Activated naive CD8-positive, alpha-beta T cell treated with anti-CD3 and anti-CD28 coated beads, Interleukin-2, amount 50 U/mL, for 24 hours (primary cell): ENCODE results near the gene BBS12.

ENCODE experiments used
- ATAC-seq: fragments of 150-1000 bp; cut with Tn5 transposase; one replicate; pipeline ENCODE4 v1.10.0; 2021
- DNase-seq: peaks from one replicate; pipeline ENCODE4 v3.0.0; 2021
- H3K27ac Mint-ChIP-seq: one replicate; pipeline ENCODE4 v1.8.0; 2021; ENCODE audit warnings: mild to moderate bottlenecking, mixed read lengths
- H3K27me3 Mint-ChIP-seq: one replicate; pipeline ENCODE4 v1.8.0; 2021; ENCODE audit warnings: mixed read lengths
- H3K36me3 Mint-ChIP-seq: one replicate; pipeline ENCODE4 v1.8.0; 2021; ENCODE audit warnings: low read depth, mixed read lengths
- H3K4me1 Mint-ChIP-seq: one replicate; pipeline ENCODE4 v1.8.0; 2021; ENCODE audit warnings: mixed read lengths
- H3K4me3 Mint-ChIP-seq: one replicate; pipeline ENCODE4 v1.8.0; 2021; ENCODE audit warnings: mild to moderate bottlenecking, moderate library complexity, mixed read lengths
- H3K9me3 Mint-ChIP-seq: one replicate; pipeline ENCODE4 v1.8.0; 2021; ENCODE audit warnings: mixed read lengths

The BBS12 gene

GRCh38 chr4:122765692-122766352 lies 33.3 kb downstream of the BBS12 start:
- Mint-ChIP-seq H3K4me1 (peaks cover 30% of the 10 kb centered on the region), H3K36me3 (no peaks in the 10 kb centered on the region), H3K27ac (no peak overlapping the region), H3K27me3 (peaks cover 3% of the 10 kb centered on the region), H3K9me3 (no peaks in the 10 kb centered on the region), H3K4me3 (no peak overlapping the region)
- ATAC-seq, result no peak
- no peak for DNase-seq

GRCh38 chr4:122766353-122766705 lies 33.8 kb downstream of the BBS12 start:
- no peak for ATAC-seq
- Mint-ChIP-seq H3K4me3 (no peak overlapping the region), H3K9me3 (no peaks in the 10 kb centered on the region), H3K27ac (no peak overlapping the region), H3K36me3 (no peaks in the 10 kb centered on the region), H3K4me1 (peaks cover 28% of the 10 kb centered on the region), H3K27me3 (peaks cover under 1% of the 10 kb centered on the region)
- DNase-seq, result no peak

GRCh38 chr4:122766950-122767349 lies 34.4 kb downstream of the BBS12 start:
- ATAC-seq (no peak), DNase-seq (no peak)
- no peak overlapping the region for H3K27ac Mint-ChIP-seq
- no peaks in the 10 kb centered on the region for H3K36me3 Mint-ChIP-seq
- no peak overlapping the region for H3K4me3 Mint-ChIP-seq
- H3K4me1 Mint-ChIP-seq, result peaks cover 26% of the 10 kb centered on the region
- H3K9me3 Mint-ChIP-seq, result no peaks in the 10 kb centered on the region
- no peaks in the 10 kb centered on the region for H3K27me3 Mint-ChIP-seq

- no peak overlapping the region for H3K27ac Mint-ChIP-seq
- no peaks in the 10 kb centered on the region for H3K27me3 Mint-ChIP-seq
- DNase-seq, result no peak
- ATAC-seq, result no peak
- H3K4me1 Mint-ChIP-seq, result no peaks in the 10 kb centered on the region
- H3K9me3 Mint-ChIP-seq, result no peaks in the 10 kb centered on the region
- H3K36me3 Mint-ChIP-seq, result no peaks in the 10 kb centered on the region
- H3K4me3 Mint-ChIP-seq, result no peak overlapping the region
Measured at GRCh38 chr4:122771724-122772123, 39.2 kb downstream of the BBS12 start.

GRCh38 chr4:122772311-122772710 lies 39.8 kb downstream of the BBS12 start:
- DNase-seq (no peak), ATAC-seq (no peak)
- H3K27ac Mint-ChIP-seq, result no peak overlapping the region
- H3K4me1 Mint-ChIP-seq, result no peaks in the 10 kb centered on the region
- H3K4me3 Mint-ChIP-seq, result no peak overlapping the region
- H3K27me3 Mint-ChIP-seq, result no peaks in the 10 kb centered on the region
- H3K36me3 Mint-ChIP-seq, result no peaks in the 10 kb centered on the region
- H3K9me3 Mint-ChIP-seq, result no peaks in the 10 kb centered on the region

- no peaks in the 10 kb centered on the region for H3K9me3 Mint-ChIP-seq
- H3K4me1 Mint-ChIP-seq, result no peaks in the 10 kb centered on the region
- DNase-seq, result no peak
- ATAC-seq, result no peak
- H3K27ac Mint-ChIP-seq, result no peak overlapping the region
- no peaks in the 10 kb centered on the region for H3K27me3 Mint-ChIP-seq
- H3K4me3 Mint-ChIP-seq, result no peak overlapping the region
- no peaks in the 10 kb centered on the region for H3K36me3 Mint-ChIP-seq
Measured at GRCh38 chr4:122772986-122773385, 40.5 kb downstream of the BBS12 start.

- Mint-ChIP-seq H3K4me1 (no peaks in the 10 kb centered on the region), H3K27me3 (no peaks in the 10 kb centered on the region), H3K36me3 (no peaks in the 10 kb centered on the region), H3K4me3 (no peak overlapping the region), H3K9me3 (no peaks in the 10 kb centered on the region), H3K27ac (no peak overlapping the region)
- DNase-seq (no peak), ATAC-seq (no peak)
Measured at GRCh38 chr4:122775039-122775438, 42.5 kb downstream of the BBS12 start.

GRCh38 chr4:122775987-122776836 lies 43.7 kb downstream of the BBS12 start:
- Mint-ChIP-seq H3K36me3 (no peaks in the 10 kb centered on the region), H3K27ac (no peak overlapping the region), H3K4me1 (no peaks in the 10 kb centered on the region), H3K27me3 (no peaks in the 10 kb centered on the region), H3K4me3 (no peak overlapping the region), H3K9me3 (no peaks in the 10 kb centered on the region)
- ATAC-seq (no peak), DNase-seq (no peak)

GRCh38 chr4:122776916-122777315 lies 44.4 kb downstream of the BBS12 start:
- Mint-ChIP-seq H3K4me1 (no peaks in the 10 kb centered on the region), H3K27me3 (peaks cover 4% of the 10 kb centered on the region), H3K27ac (no peak overlapping the region), H3K9me3 (no peaks in the 10 kb centered on the region), H3K36me3 (no peaks in the 10 kb centered on the region), H3K4me3 (no peak overlapping the region)
- no peak for DNase-seq
- no peak for ATAC-seq

- no peak for ATAC-seq
- H3K27ac Mint-ChIP-seq, result no peak overlapping the region
- no peaks in the 10 kb centered on the region for H3K9me3 Mint-ChIP-seq
- no peaks in the 10 kb centered on the region for H3K36me3 Mint-ChIP-seq
- DNase-seq, result no peak
- no peak overlapping the region for H3K4me3 Mint-ChIP-seq
- H3K27me3 Mint-ChIP-seq, result peaks cover 7% of the 10 kb centered on the region
- H3K4me1 Mint-ChIP-seq, result no peaks in the 10 kb centered on the region
Measured at GRCh38 chr4:122777846-122778673, 45.6 kb downstream of the BBS12 start.

GRCh38 chr4:122781486-122781885 lies 49.0 kb downstream of the BBS12 start:
- DNase-seq, result no peak
- no peak overlapping the region for H3K27ac Mint-ChIP-seq
- no peak for ATAC-seq
- peaks cover 12% of the 10 kb centered on the region for H3K27me3 Mint-ChIP-seq
- H3K4me3 Mint-ChIP-seq, result no peak overlapping the region
- peaks cover 16% of the 10 kb centered on the region for H3K4me1 Mint-ChIP-seq
- peaks cover 2% of the 10 kb centered on the region for H3K9me3 Mint-ChIP-seq
- no peaks in the 10 kb centered on the region for H3K36me3 Mint-ChIP-seq

GRCh38 chr4:122783301-122784215 lies 51.1 kb downstream of the BBS12 start:
- DNase-seq (no peak), ATAC-seq (no peak)
- Mint-ChIP-seq H3K27me3 (peaks cover 12% of the 10 kb centered on the region), H3K27ac (no peak overlapping the region), H3K36me3 (no peaks in the 10 kb centered on the region), H3K4me3 (no peak overlapping the region), H3K9me3 (peaks cover 3% of the 10 kb centered on the region), H3K4me1 (peaks cover 16% of the 10 kb centered on the region)

GRCh38 chr4:122784261-122784660 lies 51.8 kb downstream of the BBS12 start:
- no peak for ATAC-seq
- H3K4me3 Mint-ChIP-seq, result no peak overlapping the region
- peaks cover 12% of the 10 kb centered on the region for H3K27me3 Mint-ChIP-seq
- no peak for DNase-seq
- peaks cover 16% of the 10 kb centered on the region for H3K4me1 Mint-ChIP-seq
- H3K9me3 Mint-ChIP-seq, result peaks cover 3% of the 10 kb centered on the region
- no peaks in the 10 kb centered on the region for H3K36me3 Mint-ChIP-seq
- H3K27ac Mint-ChIP-seq, result no peak overlapping the region

GRCh38 chr4:122785099-122785498 lies 52.6 kb downstream of the BBS12 start:
- H3K27ac Mint-ChIP-seq, result no peak overlapping the region
- H3K9me3 Mint-ChIP-seq, result peaks cover 3% of the 10 kb centered on the region
- no peak for DNase-seq
- peaks cover 16% of the 10 kb centered on the region for H3K4me1 Mint-ChIP-seq
- H3K27me3 Mint-ChIP-seq, result peaks cover 12% of the 10 kb centered on the region
- no peaks in the 10 kb centered on the region for H3K36me3 Mint-ChIP-seq
- no peak overlapping the region for H3K4me3 Mint-ChIP-seq
- no peak for ATAC-seq
